ENCODE results near the gene SLC39A9.

Gene SLC39A9

DNA sequence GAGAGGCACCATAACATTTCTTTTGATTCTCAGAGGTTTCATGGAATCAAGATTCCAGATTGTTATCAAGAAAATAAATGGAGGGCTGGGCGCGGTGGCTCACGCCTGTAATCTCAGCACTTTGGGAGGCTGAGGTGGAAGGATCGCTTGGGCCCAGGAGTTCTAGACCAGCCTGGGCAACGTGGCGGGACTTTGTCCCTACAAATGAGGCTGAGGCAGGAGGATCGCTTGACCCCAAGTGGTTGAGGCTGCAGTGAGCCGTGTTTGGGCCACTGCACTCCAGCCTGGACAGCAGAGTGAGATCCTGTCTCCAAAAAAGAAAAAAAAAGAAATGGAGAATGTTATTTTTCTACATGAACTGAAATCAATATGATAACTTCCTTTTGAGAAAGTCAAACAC lies 1.3 kb downstream of the SLC39A9 start:
- DNase-seq (ENCODE audit: low read depth in 2 of 2), result no peak
- H3K4me3 ChIP-seq (replicated peaks in 1 of 2; ENCODE audit: low read depth in 2 of 2, low read length in 2 of 2), result peak overlapping the region; percentile 86 to 98
- TF ChIP-seq, protein P1, sequence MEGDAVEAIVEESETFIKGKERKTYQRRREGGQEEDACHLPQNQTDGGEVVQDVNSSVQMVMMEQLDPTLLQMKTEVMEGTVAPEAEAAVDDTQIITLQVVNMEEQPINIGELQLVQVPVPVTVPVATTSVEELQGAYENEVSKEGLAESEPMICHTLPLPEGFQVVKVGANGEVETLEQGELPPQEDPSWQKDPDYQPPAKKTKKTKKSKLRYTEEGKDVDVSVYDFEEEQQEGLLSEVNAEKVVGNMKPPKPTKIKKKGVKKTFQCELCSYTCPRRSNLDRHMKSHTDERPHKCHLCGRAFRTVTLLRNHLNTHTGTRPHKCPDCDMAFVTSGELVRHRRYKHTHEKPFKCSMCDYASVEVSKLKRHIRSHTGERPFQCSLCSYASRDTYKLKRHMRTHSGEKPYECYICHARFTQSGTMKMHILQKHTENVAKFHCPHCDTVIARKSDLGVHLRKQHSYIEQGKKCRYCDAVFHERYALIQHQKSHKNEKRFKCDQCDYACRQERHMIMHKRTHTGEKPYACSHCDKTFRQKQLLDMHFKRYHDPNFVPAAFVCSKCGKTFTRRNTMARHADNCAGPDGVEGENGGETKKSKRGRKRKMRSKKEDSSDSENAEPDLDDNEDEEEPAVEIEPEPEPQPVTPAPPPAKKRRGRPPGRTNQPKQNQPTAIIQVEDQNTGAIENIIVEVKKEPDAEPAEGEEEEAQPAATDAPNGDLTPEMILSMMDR (IDR thresholded peaks at IDR 0.05; ENCODE audit: low read depth, low read length), result no peak

DNA sequence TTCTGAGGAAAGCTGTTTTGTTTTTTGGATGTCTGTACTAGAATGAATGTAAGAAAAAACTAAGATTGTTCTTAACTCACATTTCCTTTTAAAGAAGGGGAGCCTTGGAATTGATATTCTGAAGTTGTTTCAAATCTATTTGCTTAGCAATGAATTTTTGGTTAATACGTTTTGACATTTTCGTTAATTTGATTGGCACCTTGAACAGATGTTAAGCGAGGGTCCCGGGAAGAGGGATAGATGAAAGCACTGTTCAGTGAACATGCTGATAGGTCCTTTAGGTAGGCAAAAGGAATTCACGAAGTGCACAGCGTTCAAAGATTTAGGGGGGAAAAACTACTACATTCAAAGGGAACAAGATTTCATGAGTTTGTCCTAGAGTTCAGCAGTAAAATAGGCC lies 1.7 kb downstream of the SLC39A9 start:
- no peak for DNase-seq (ENCODE audit: low read depth in 2 of 2)
- TF ChIP-seq, protein P1 (IDR thresholded peaks at IDR 0.05; ENCODE audit: low read depth, low read length), result no peak
- H3K4me3 ChIP-seq (replicated peaks in 1 of 2; ENCODE audit: low read depth in 2 of 2, low read length in 2 of 2), result peak overlapping the region; percentile 86 to 98

- DNase-seq (ENCODE audit: low read depth in 2 of 2), result no peak
- H3K4me3 ChIP-seq (replicated peaks in 1 of 2; ENCODE audit: low read depth in 2 of 2, low read length in 2 of 2), result no peak overlapping the region
- TF ChIP-seq, protein P1 (IDR thresholded peaks at IDR 0.05; ENCODE audit: low read depth, low read length), result no peak
These were observed 3.3 kb downstream of the SLC39A9 start for GRCh38 chr14:69401841-69402240.

DNA sequence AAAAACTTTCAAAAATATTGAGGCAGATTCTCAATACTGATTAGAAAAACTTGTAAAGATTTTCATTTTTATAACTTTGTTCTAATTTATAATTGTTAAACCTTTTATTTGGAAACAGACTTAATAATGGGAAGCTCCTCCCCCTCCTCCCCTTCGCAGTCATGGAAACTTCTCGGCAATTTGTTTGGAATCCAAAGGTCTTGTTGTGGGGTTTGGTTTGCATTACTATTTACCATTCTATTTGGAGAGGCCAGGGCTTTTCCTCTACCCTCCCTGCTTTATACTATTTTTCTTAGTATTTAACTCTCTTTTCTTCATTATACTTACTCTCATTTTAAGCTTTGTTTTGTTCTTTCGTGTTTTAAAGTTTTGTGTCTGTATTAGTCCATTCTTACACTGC lies 6.0 kb downstream of the SLC39A9 start:
- no peak for DNase-seq (ENCODE audit: low read depth in 2 of 2)
- H3K4me3 ChIP-seq (replicated peaks in 1 of 2; ENCODE audit: low read depth in 2 of 2, low read length in 2 of 2), result no peak overlapping the region
- TF ChIP-seq, protein P1 (IDR thresholded peaks at IDR 0.05; ENCODE audit: low read depth, low read length), result no peak

GRCh38 chr14:69404883-69405282 lies 6.4 kb downstream of the SLC39A9 start:
- no peak overlapping the region for H3K4me3 ChIP-seq (replicated peaks in 1 of 2; ENCODE audit: low read depth in 2 of 2, low read length in 2 of 2)
- DNase-seq (ENCODE audit: low read depth in 2 of 2), result no peak
- TF ChIP-seq, protein P1 (IDR thresholded peaks at IDR 0.05; ENCODE audit: low read depth, low read length), result no peak

DNA sequence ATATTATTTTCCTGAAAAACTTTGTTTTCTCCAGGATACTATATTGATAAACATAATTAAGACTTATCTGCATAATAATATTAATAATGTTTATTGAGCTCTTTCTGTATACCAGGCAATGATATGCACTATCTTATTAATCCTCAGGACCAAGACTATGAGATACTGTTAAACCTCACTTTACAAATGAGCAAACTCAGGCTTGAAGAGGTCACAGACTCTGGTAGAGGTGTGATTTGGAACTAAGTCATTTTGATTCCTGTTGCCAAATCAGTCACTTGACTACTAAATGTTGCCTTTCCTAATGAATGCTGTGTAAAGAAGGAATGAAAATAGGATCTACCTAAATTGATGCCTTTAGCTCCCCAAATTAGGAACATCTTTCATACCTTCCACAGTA lies 7.3 kb downstream of the SLC39A9 start:
- no peak overlapping the region for H3K4me3 ChIP-seq (replicated peaks in 1 of 2; ENCODE audit: low read depth in 2 of 2, low read length in 2 of 2)
- DNase-seq (ENCODE audit: low read depth in 2 of 2), result no peak
- TF ChIP-seq, protein P1 (IDR thresholded peaks at IDR 0.05; ENCODE audit: low read depth, low read length), result no peak

- DNase-seq (ENCODE audit: low read depth in 2 of 2), result no peak
- no peak overlapping the region for H3K4me3 ChIP-seq (replicated peaks in 1 of 2; ENCODE audit: low read depth in 2 of 2, low read length in 2 of 2)
- TF ChIP-seq, protein P1 (IDR thresholded peaks at IDR 0.05; ENCODE audit: low read depth, low read length), result no peak
These were observed 10.0 kb downstream of the SLC39A9 start for GRCh38 chr14:69408331-69408960.
